Muscle layer of duodenum (tissue), 2 donors: ENCODE data around the gene HSPA9.

ENCODE experiments used
- H3K27ac ChIP-seq: one replicate; pipeline ENCODE4 v1.7.0; 2013; ENCODE audit warnings: mild to moderate bottlenecking, low read length
- H3K27me3 ChIP-seq: one replicate; pipeline ENCODE4 v1.7.0; 2013; ENCODE audit warnings: low read depth, mild to moderate bottlenecking, control low read depth, low read length
- H3K36me3 ChIP-seq, 2 donors: one replicate each; pipeline ENCODE4 v1.7.0; 2013; ENCODE audit warnings: low read length in 2 of 2, control low read depth in 1 of 2, mild to moderate bottlenecking in 1 of 2; ENCODE audit not compliant: insufficient read depth in 2 of 2, control insufficient read depth in 1 of 2
- H3K4me1 ChIP-seq, 2 donors: one replicate each; pipeline ENCODE4 v1.7.0; 2013; ENCODE audit warnings: low read length in 2 of 2, mild to moderate bottlenecking in 2 of 2, control low read depth in 1 of 2, moderate library complexity in 1 of 2; ENCODE audit not compliant: insufficient read depth in 2 of 2, control insufficient read depth in 1 of 2
- H3K4me3 ChIP-seq, 2 donors: one replicate each; pipeline ENCODE4 v1.7.0; 2013; ENCODE audit warnings: low read length in 2 of 2, low read depth in 1 of 2, mild to moderate bottlenecking in 1 of 2
- H3K9me3 ChIP-seq, 2 donors: one replicate each; pipeline ENCODE4 v1.7.0; 2013; ENCODE audit warnings: low read length in 2 of 2, control low read depth in 1 of 2, mild to moderate bottlenecking in 1 of 2; ENCODE audit not compliant: control insufficient read depth in 1 of 2
- donor health status: healthy.

The HSPA9 gene

GRCh38 chr5:138570871-138571270 lies 4.3 kb downstream of the HSPA9 start:
- Histone ChIP-seq H3K36me3 (peaks cover 49 to 88% of the 10 kb centered on the region in 2 donors), H3K4me1 (peaks cover 0 to 13% of the 10 kb centered on the region in 2 donors), H3K27me3 (no peaks in the 10 kb centered on the region), H3K4me3 (no peak overlapping the region), H3K27ac (no peak overlapping the region), H3K9me3 (no peaks in the 10 kb centered on the region)

- no peak overlapping the region for H3K27ac ChIP-seq
Measured at GRCh38 chr5:138569782-138570181, 5.4 kb downstream of the HSPA9 start.

GRCh38 chr5:138568061-138568824 lies 7.0 kb downstream of the HSPA9 start:
- Histone ChIP-seq H3K27ac (no peak overlapping the region), H3K27me3 (no peaks in the 10 kb centered on the region), H3K4me1 (peaks cover 0 to 1% of the 10 kb centered on the region in 2 donors), H3K36me3 (peaks cover 70 to 94% of the 10 kb centered on the region in 2 donors), H3K4me3 (no peak overlapping the region), H3K9me3 (no peaks in the 10 kb centered on the region)

More at GRCh38 chr5:138569782-138570181, 5.4 kb downstream of the HSPA9 start:
- no peaks in the 10 kb centered on the region for H3K9me3 ChIP-seq
- no peaks in the 10 kb centered on the region for H3K27me3 ChIP-seq
- H3K4me1 ChIP-seq: peaks cover 0 to 13% of the 10 kb centered on the region in 2 donors
- H3K4me3 ChIP-seq: no peak overlapping the region
- peaks cover 59 to 91% of the 10 kb centered on the region in 2 donors for H3K36me3 ChIP-seq

GRCh38 chr5:138566792-138567191 lies 8.4 kb downstream of the HSPA9 start:
- Histone ChIP-seq H3K36me3 (peaks cover 61 to 81% of the 10 kb centered on the region in 2 donors), H3K27me3 (no peaks in the 10 kb centered on the region), H3K4me1 (no peaks in the 10 kb centered on the region), H3K4me3 (no peak overlapping the region), H3K9me3 (no peaks in the 10 kb centered on the region), H3K27ac (no peak overlapping the region)

GRCh38 chr5:138565100-138565821 lies 9.9 kb downstream of the HSPA9 start:
- peaks cover 62 to 81% of the 10 kb centered on the region in 2 donors for H3K36me3 ChIP-seq
- no peaks in the 10 kb centered on the region for H3K4me1 ChIP-seq
- H3K27me3 ChIP-seq: no peaks in the 10 kb centered on the region
- H3K9me3 ChIP-seq: no peaks in the 10 kb centered on the region
- H3K27ac ChIP-seq: no peak overlapping the region
- no peak overlapping the region for H3K4me3 ChIP-seq

- no peaks in the 10 kb centered on the region for H3K9me3 ChIP-seq
- H3K27ac ChIP-seq: no peak overlapping the region
- H3K27me3 ChIP-seq: no peaks in the 10 kb centered on the region
- H3K36me3 ChIP-seq: peaks cover 67 to 82% of the 10 kb centered on the region in 2 donors
- H3K4me3 ChIP-seq: no peak overlapping the region
- no peaks in the 10 kb centered on the region for H3K4me1 ChIP-seq
Measured at GRCh38 chr5:138564242-138564641, 11.0 kb downstream of the HSPA9 start.

GRCh38 chr5:138563340-138564118 lies 11.7 kb downstream of the HSPA9 start:
- Histone ChIP-seq H3K27me3 (no peaks in the 10 kb centered on the region), H3K4me3 (no peak overlapping the region), H3K4me1 (no peaks in the 10 kb centered on the region), H3K9me3 (no peaks in the 10 kb centered on the region), H3K27ac (no peak overlapping the region), H3K36me3 (peaks cover 69 to 82% of the 10 kb centered on the region in 2 donors)

GRCh38 chr5:138560971-138561370 lies 14.2 kb downstream of the HSPA9 start:
- Histone ChIP-seq H3K9me3 (no peaks in the 10 kb centered on the region), H3K4me1 (no peaks in the 10 kb centered on the region), H3K27me3 (no peaks in the 10 kb centered on the region), H3K36me3 (peaks cover 76 to 83% of the 10 kb centered on the region in 2 donors), H3K4me3 (no peak overlapping the region), H3K27ac (no peak overlapping the region)

GRCh38 chr5:138559937-138560336 lies 15.3 kb downstream of the HSPA9 start:
- peaks cover 70 to 83% of the 10 kb centered on the region in 2 donors for H3K36me3 ChIP-seq
- no peak overlapping the region for H3K27ac ChIP-seq
- no peaks in the 10 kb centered on the region for H3K27me3 ChIP-seq
- H3K4me3 ChIP-seq: no peak overlapping the region
- no peaks in the 10 kb centered on the region for H3K9me3 ChIP-seq
- no peaks in the 10 kb centered on the region for H3K4me1 ChIP-seq

- Histone ChIP-seq H3K4me1 (no peaks in the 10 kb centered on the region), H3K9me3 (no peaks in the 10 kb centered on the region), H3K4me3 (no peak overlapping the region), H3K27me3 (no peaks in the 10 kb centered on the region), H3K27ac (no peak overlapping the region), H3K36me3 (peaks cover 63 to 85% of the 10 kb centered on the region in 2 donors)
Measured at GRCh38 chr5:138557677-138558076, 17.5 kb downstream of the HSPA9 start.

- Histone ChIP-seq H3K9me3 (no peaks in the 10 kb centered on the region), H3K27me3 (no peaks in the 10 kb centered on the region), H3K4me1 (no peaks in the 10 kb centered on the region), H3K4me3 (no peak overlapping the region), H3K27ac (no peak overlapping the region), H3K36me3 (peaks cover 39 to 57% of the 10 kb centered on the region in 2 donors)
Measured at GRCh38 chr5:138554143-138554542, 21.1 kb downstream of the HSPA9 start.
